ENCODE measurements around the gene ACAD8. TPM values are rescaled to one million over a fixed set of nuclear protein-coding genes. Genes with fewer than 3 reads are reported as not detected.
A peak's percentile ranks its signal among the peaks of the same experiment; 100 is the strongest.
"Not testable (repeated sequence)": the region's sequence is repeated elsewhere in the genome, so short reads cannot be mapped to it uniquely, and the experiment has no call there.

ACAD8 gene
- total RNA-seq, 3 donors from 2014 or later, result 20.5 to 46.2 (median 40.4) TPM

DNA sequence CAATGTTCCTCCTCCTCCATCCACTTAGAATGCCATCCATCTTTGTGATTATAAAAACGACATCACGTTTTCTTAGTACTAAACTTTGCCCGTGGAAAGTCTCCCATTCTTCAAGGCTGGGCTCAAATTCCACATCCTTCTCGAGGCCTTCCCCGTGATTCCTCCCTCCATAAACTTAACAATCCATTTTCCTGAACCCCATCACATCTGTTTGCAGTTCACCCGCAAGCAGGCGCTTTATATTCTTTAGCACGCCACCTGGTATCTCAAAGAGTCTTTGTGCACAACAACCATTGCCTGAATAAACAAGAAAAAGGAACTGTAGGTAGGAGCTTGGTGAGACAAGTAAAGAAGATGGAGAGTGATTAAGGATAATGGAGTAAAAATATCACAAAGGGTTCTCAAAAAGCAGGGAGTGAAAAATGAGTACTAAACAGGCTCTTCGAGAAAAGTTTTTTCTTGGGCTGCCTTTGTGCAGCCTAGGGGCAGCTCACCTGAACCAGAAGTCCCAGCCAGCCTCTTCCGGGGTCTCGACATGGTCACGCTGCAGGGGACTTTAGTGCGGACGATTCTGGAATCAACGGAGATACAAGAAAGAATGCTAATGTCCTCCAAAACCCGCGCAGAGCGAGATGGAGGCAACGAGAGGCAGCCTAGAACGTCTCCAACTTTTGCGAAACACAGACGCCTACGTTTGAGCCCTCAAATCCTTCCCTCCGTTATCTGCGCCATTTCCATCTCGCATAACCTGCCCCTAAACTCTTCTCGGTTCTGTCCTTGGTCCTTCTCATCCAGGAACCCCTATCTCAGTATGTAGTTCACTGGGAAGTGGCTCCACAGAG lies 801 bp upstream of the ACAD8 start:
- H3K4me1 ChIP-seq, result peaks cover 5 to 14% of the 10 kb centered on the region in 2 donors
- TF ChIP-seq, protein P1, sequence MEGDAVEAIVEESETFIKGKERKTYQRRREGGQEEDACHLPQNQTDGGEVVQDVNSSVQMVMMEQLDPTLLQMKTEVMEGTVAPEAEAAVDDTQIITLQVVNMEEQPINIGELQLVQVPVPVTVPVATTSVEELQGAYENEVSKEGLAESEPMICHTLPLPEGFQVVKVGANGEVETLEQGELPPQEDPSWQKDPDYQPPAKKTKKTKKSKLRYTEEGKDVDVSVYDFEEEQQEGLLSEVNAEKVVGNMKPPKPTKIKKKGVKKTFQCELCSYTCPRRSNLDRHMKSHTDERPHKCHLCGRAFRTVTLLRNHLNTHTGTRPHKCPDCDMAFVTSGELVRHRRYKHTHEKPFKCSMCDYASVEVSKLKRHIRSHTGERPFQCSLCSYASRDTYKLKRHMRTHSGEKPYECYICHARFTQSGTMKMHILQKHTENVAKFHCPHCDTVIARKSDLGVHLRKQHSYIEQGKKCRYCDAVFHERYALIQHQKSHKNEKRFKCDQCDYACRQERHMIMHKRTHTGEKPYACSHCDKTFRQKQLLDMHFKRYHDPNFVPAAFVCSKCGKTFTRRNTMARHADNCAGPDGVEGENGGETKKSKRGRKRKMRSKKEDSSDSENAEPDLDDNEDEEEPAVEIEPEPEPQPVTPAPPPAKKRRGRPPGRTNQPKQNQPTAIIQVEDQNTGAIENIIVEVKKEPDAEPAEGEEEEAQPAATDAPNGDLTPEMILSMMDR (IDR thresholded peaks at IDR 0.05), result no peak
- H3K36me3 ChIP-seq, result no peaks in the 10 kb centered on the region
- intact Hi-C loops (cut with DNase I; ENCODE audit: low total_unique reads), result no loop called here
- no peak for DNase-seq (ENCODE audit: low spot score in 2 of 2)
- no peaks in the 10 kb centered on the region for H3K27me3 ChIP-seq
- H3K4me3 ChIP-seq, result peak overlapping the region; percentile 81 to 96 (median 91)
- H3K9me3 ChIP-seq, result no peaks in the 10 kb centered on the region
- peak overlapping the region; percentile 61 to 71 for H3K27ac ChIP-seq

DNA sequence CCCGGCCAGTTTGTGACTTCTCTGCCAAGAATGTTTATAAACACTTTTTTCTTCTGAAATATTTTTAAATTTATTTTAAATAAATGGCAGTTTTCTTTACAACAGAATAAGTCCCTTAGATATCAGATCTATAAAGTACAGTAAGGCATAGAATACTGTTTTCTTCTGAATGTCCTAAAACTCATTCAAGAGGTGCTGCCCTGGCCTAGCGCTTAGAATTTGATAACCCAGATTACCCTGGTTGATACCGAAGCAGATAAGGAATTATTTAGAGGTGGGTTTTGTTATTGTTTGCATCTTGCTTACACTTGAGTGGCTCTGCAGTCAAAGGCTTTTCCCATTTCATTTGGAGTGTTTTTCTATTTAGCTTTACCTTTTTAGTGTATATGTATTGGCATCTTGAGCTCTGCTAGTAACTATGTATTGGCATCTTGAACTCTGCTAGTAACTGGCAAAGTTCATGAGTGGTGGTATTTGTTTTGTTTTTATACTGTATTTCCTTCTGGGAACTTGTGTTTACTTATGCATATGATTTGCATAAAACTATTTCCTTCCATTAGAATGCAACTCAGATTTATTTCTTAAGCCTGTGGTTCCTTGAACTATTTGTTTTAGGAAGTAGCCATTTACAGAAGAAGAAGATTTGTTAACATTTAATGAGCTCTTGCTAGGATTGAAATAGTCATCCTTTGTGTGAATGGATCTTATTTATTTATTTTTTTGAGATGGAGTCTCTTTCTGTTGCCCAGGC lies 1.2 kb downstream of the ACAD8 start:
- Histone ChIP-seq H3K4me3 (peak overlapping the region; percentile 81 to 96 (median 91)), H3K27ac (no peak overlapping the region), H3K27me3 (no peaks in the 10 kb centered on the region), H3K36me3 (no peaks in the 10 kb centered on the region), H3K4me1 (peaks cover 5 to 14% of the 10 kb centered on the region in 2 donors), H3K9me3 (no peaks in the 10 kb centered on the region)
- intact Hi-C loops (cut with DNase I; ENCODE audit: low total_unique reads), result no loop called here
- no peak for DNase-seq (ENCODE audit: low spot score in 2 of 2)
- TF ChIP-seq POLR2AphosphoS5 (IDR thresholded peaks at IDR 0.05), result no peak
- TF ChIP-seq, protein P1 (IDR thresholded peaks at IDR 0.05), result no peak
- no peak for TF ChIP-seq POLR2A (IDR thresholded peaks at IDR 0.05)

DNA sequence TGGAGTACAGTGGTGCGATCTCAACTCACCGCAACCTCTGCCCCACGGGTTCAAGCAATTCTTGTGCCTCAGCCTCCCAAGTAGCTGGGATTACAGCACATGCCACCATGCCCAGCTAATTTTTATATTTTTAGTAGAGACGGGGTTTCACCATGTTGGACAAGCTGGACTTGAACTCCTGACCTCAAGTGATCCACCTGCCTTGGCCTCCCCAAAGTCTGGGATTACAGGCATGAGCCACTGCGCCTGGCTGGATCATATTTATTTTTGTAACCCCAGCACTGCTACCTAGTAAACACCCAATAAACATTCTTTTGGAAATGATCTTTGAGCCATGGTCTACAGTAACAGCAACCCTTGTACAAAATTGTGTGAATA lies 1.8 kb downstream of the ACAD8 start:
- intact Hi-C loops (cut with DNase I; ENCODE audit: low total_unique reads); H3K4me3 ChIP-seq; H3K27ac ChIP-seq; H3K27me3 ChIP-seq; H3K36me3 ChIP-seq; DNase-seq (ENCODE audit: low spot score in 2 of 2); H3K9me3 ChIP-seq: not testable (repeated sequence)
- peaks cover 5 to 14% of the 10 kb centered on the region in 2 donors for H3K4me1 ChIP-seq

DNA sequence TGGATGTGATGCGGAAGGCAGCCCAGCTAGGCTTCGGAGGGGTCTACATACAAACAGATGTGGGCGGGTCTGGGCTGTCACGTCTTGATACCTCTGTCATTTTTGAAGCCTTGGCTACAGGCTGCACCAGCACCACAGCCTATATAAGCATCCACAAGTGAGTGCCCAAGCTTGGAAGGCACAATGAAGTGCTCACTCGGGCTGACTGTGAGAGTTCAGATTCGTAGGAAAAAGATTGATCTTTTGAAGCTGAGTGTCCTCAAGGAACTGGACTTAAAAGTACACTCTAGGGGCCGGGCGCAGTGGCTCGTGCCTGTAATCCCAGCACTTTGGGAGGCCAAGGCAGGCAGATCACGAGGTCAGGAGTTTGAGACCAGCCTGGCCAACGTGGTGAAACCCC lies 3.7 kb downstream of the ACAD8 start:
- Histone ChIP-seq H3K9me3 (no peaks in the 10 kb centered on the region), H3K4me1 (peaks cover 1 to 3% of the 10 kb centered on the region in 2 donors), H3K27me3 (no peaks in the 10 kb centered on the region), H3K27ac (no peak overlapping the region), H3K36me3 (no peaks in the 10 kb centered on the region), H3K4me3 (no peak overlapping the region)
- no peak for DNase-seq (ENCODE audit: low spot score in 2 of 2)
- TF ChIP-seq, protein P1 (IDR thresholded peaks at IDR 0.05), result no peak
- TF ChIP-seq POLR2AphosphoS5 (IDR thresholded peaks at IDR 0.05), result no peak
- TF ChIP-seq POLR2A (IDR thresholded peaks at IDR 0.05), result no peak
- intact Hi-C loops (cut with DNase I; ENCODE audit: low total_unique reads), result no loop called here

DNA sequence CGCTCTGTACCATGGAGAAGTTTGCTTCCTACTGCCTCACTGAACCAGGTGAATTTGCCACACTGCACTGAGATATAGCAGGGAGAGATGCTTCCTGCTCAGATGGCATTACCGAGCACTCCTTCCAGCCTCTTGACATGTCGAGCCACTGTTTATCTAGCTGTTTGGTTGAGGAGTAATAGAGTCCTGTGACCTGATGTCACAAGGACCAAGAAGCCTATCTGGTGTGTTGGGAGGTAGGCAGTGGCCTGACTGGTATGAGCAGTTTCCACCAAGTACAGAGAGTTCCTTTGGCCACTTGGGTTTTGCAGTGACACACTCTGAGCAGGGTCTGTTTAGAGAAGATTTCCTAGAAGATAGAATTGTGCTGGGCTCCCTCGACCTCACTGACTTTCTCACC lies 5.2 kb downstream of the ACAD8 start:
- Histone ChIP-seq H3K36me3 (no peaks in the 10 kb centered on the region), H3K4me3 (no peak overlapping the region)
- intact Hi-C loops (cut with DNase I; ENCODE audit: low total_unique reads), result no loop called here

More for the DNA sequence above, 5.2 kb downstream of the ACAD8 start:
- H3K27me3 ChIP-seq, result no peaks in the 10 kb centered on the region
- DNase-seq (ENCODE audit: low spot score in 2 of 2), result no peak
- H3K4me1 ChIP-seq, result no peaks in the 10 kb centered on the region
- no peak for TF ChIP-seq POLR2A (IDR thresholded peaks at IDR 0.05)
- TF ChIP-seq, protein P1 (IDR thresholded peaks at IDR 0.05), result no peak
- TF ChIP-seq POLR2AphosphoS5 (IDR thresholded peaks at IDR 0.05), result no peak
- H3K9me3 ChIP-seq, result no peaks in the 10 kb centered on the region
- H3K27ac ChIP-seq, result peak overlapping the region; percentile 10 to 54

Measured in breast epithelium (tissue), 4 donors.